Measurements from ENCODE around the gene PIK3AP1. TPM values are rescaled to one million over a fixed set of nuclear protein-coding genes. Genes with fewer than 3 reads are reported as not detected.

The PIK3AP1 gene
- polyA plus RNA-seq, 1 of the 3 experiments (the other 2 are of a cell fraction), result 0.07 TPM

DNA sequence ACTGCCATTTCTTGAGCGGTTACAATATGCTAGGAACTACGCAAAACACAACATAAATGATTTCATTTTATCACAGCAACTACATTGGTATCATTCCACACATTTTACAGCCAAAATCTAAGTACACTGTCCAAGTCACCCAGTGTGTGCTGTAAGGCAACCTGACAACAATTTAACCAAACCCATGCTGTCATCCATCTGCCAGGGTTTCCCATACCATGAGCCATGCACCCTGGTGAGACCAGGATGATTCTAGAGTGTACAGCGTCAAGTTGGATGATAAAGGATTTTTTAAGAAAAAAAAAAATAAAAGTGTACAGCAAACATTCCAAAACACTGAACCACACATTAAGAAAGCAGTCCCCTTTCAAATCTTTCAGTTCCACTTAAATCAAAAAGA lies 52.9 kb downstream of the PIK3AP1 start (continued):
- TF ChIP-seq YY1 (IDR thresholded peaks at IDR 0.05; ENCODE audit: low read depth) (no peak), RFX5 (IDR thresholded peaks at IDR 0.05; ENCODE audit: low read length) (no peak), TAF1 (IDR thresholded peaks at IDR 0.05; ENCODE audit: borderline replicate concordance, low read depth, low read length) (no peak), FOSL2 (IDR thresholded peaks at IDR 0.05; ENCODE audit: borderline replicate concordance, low read depth) (no peak), RAD21 (IDR thresholded peaks at IDR 0.05; ENCODE audit: low read length) (no peak), EZH2phosphoT487 (IDR thresholded peaks at IDR 0.05; ENCODE audit: borderline replicate concordance, low read depth) (no peak)
- TF ChIP-seq, protein P1, sequence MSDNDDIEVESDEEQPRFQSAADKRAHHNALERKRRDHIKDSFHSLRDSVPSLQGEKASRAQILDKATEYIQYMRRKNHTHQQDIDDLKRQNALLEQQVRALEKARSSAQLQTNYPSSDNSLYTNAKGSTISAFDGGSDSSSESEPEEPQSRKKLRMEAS (IDR thresholded peaks at IDR 0.05; ENCODE audit: low read depth), result no peak

DNA sequence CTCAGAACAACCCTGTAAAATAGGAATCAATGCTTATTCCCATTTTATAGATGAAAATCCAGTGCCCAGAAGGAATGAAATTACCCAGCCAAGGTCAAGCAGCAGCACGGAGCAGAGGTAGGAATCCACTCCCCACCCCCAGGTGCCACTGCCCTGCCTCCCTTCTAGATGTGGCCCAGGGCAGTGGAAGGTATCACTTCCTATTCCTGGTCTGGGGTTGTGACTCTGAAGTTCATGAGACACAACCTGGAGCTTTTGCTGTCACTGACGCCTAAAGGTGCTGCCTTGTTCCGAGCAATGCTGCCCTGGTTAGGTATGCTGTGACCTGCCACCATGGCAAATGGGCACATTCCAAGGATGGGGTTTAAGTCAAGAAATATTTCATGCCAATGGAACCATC lies 53.6 kb downstream of the PIK3AP1 start:
- Histone ChIP-seq H3K27ac (ENCODE audit: low read depth in 2 of 2, low read length in 1 of 2) (no peak overlapping the region), H3K79me2 (ENCODE audit: insufficient read depth) (no peaks in the 10 kb centered on the region), H4K20me1 (ENCODE audit: insufficient read depth) (no peaks in the 10 kb centered on the region), H3K4me1 (ENCODE audit: control insufficient read depth in 1 of 2, insufficient read depth in 2 of 2, low read depth in 1 of 2, low read length in 1 of 2) (0 out of 4 replicates have a peak, but pooled peaks cover 0 to 4% of the 10 kb centered on the region in 2 experiments), H3K27me3 (ENCODE audit: insufficient read depth) (no peaks in the 10 kb centered on the region), H3K9me3 (no peaks in the 10 kb centered on the region), H3F3A (replicated peaks; ENCODE audit: insufficient read depth) (peaks cover 6% of the 10 kb centered on the region), H3K36me3 (replicated peaks in 1 of 2; ENCODE audit: control insufficient read depth in 1 of 2, insufficient read depth in 2 of 2, low read length in 1 of 2) (no peaks in the 10 kb centered on the region), H3K9ac (no peak overlapping the region), H3K4me3 (ENCODE audit: low read depth in 2 of 2, low read length in 1 of 2) (no peak overlapping the region), H3K4me2 (no peak overlapping the region), H3K9me2 (no peaks in the 10 kb centered on the region), H2AFZ (ENCODE audit: low read depth) (no peak overlapping the region)
- no peak for DNase-seq
- WGBS (ENCODE audit: low lambda C conversion rate), result 100% methylated on average over 3 of the region's 3 CpGs
- ChIA-PET POLR2A (no interaction called here), CTCF (no interaction called here)
- TF ChIP-seq GATA2 (CRISPR knock-in tag; IDR thresholded peaks at IDR 0.05) (no peak), RCOR1 (IDR thresholded peaks at IDR 0.05; ENCODE audit: low read length) (no peak)
- TF ChIP-seq, protein P2, sequence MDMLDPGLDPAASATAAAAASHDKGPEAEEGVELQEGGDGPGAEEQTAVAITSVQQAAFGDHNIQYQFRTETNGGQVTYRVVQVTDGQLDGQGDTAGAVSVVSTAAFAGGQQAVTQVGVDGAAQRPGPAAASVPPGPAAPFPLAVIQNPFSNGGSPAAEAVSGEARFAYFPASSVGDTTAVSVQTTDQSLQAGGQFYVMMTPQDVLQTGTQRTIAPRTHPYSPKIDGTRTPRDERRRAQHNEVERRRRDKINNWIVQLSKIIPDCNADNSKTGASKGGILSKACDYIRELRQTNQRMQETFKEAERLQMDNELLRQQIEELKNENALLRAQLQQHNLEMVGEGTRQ (IDR thresholded peaks at IDR 0.05; ENCODE audit: borderline replicate concordance, low read depth, low read length), result no peak

DNA sequence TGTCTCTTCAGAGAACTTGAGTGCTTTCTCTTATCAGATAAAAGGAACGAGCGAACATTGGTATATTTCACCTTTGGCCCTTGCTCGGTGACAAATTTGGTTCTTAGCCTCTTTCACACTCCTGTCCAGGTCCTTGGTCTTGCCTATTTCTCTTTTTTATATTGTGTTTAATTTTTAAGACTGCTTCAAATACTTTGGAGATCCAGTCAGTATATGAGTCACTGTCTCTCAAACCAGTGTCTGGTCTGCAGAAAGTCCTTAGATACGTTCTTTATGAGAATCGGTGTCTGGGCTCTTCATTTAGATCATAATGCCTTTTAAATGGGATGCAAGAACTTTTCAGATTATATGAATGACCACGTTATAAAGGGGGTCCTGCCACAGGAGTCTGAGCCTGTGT lies 55.0 kb downstream of the PIK3AP1 start:
- H3K4me1 ChIP-seq (ENCODE audit: control insufficient read depth in 1 of 2, insufficient read depth in 2 of 2, low read depth in 1 of 2, low read length in 1 of 2), result 0 out of 4 replicates have a peak, but pooled peaks cover 0 to 4% of the 10 kb centered on the region in 2 experiments
- peaks cover 6% of the 10 kb centered on the region for H3F3A ChIP-seq (replicated peaks; ENCODE audit: insufficient read depth)
- ChIA-PET CTCF (no interaction called here), POLR2A (no interaction called here)
- H3K9me2 ChIP-seq, result no peaks in the 10 kb centered on the region
- no peaks in the 10 kb centered on the region for H3K79me2 ChIP-seq (ENCODE audit: insufficient read depth)
- peak overlapping the region in 1 of 2 experiments; percentile 8; a peak in 1 of 4 replicates for H3K27ac ChIP-seq (ENCODE audit: low read depth in 2 of 2, low read length in 1 of 2)
- no peaks in the 10 kb centered on the region for H3K36me3 ChIP-seq (replicated peaks in 1 of 2; ENCODE audit: control insufficient read depth in 1 of 2, insufficient read depth in 2 of 2, low read length in 1 of 2)
- no peak overlapping the region; the same call in 1 of the 2 replicates for H2AFZ ChIP-seq (ENCODE audit: low read depth)
- no peak for TF ChIP-seq JUND (IDR thresholded peaks at IDR 0.05)
- peak; percentile 24; the same call in 1 of the 2 replicates for TF ChIP-seq FOSL2 (IDR thresholded peaks at IDR 0.05; ENCODE audit: borderline replicate concordance, low read depth)
- H3K4me3 ChIP-seq (ENCODE audit: low read depth in 2 of 2, low read length in 1 of 2), result no peak overlapping the region
- H3K9ac ChIP-seq, result no peak overlapping the region
- WGBS (ENCODE audit: low lambda C conversion rate), result 29% methylated on average over 6 of the region's 6 CpGs
- H3K9me3 ChIP-seq, result no peaks in the 10 kb centered on the region
- no peaks in the 10 kb centered on the region for H4K20me1 ChIP-seq (ENCODE audit: insufficient read depth)
- no peak overlapping the region for H3K4me2 ChIP-seq
- DNase-seq, result no peak
- H3K27me3 ChIP-seq (ENCODE audit: insufficient read depth), result peaks cover 4% of the 10 kb centered on the region; the same call in 1 of the 2 replicates
